HG03354 (cell line): ENCODE results near the gene PLSCR2.
"Not testable (repeated sequence)": the region's sequence is repeated elsewhere in the genome, so short reads cannot be mapped to it uniquely, and the experiment has no call there.

Experiments
- ATAC-seq: cut with Tn5 transposase; IDR thresholded peaks from one replicate; pipeline ENCODE4 v1.9.1; 2021; ENCODE audit warnings: mild to moderate bottlenecking; ENCODE audit not compliant: unreplicated experiment, poor library complexity, severe bottlenecking

Gene PLSCR2

DNA sequence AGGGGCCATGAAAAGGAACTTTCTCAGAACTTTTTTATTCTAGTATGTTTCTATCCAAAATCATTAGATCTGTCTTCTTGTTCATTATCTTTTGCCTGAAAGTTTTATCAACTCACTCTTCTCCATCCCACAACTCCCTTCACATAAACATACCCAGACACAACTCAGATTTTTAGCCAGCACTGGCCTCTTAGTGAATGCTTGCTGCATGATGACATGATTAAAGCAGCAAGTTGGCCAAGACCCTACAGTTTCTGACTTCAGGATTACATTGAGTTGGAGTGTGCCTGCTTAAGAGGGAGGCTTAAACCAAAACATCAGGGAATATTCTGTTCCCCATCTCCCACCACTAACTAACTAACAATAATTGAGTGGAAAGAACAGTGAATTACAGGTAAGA lies 38.1 kb downstream of the PLSCR2 start:
- no peak for ATAC-seq

- no peak for ATAC-seq
Observed at GRCh38 chr3:146425341-146425740, 44.0 kb downstream of the PLSCR2 start.

DNA sequence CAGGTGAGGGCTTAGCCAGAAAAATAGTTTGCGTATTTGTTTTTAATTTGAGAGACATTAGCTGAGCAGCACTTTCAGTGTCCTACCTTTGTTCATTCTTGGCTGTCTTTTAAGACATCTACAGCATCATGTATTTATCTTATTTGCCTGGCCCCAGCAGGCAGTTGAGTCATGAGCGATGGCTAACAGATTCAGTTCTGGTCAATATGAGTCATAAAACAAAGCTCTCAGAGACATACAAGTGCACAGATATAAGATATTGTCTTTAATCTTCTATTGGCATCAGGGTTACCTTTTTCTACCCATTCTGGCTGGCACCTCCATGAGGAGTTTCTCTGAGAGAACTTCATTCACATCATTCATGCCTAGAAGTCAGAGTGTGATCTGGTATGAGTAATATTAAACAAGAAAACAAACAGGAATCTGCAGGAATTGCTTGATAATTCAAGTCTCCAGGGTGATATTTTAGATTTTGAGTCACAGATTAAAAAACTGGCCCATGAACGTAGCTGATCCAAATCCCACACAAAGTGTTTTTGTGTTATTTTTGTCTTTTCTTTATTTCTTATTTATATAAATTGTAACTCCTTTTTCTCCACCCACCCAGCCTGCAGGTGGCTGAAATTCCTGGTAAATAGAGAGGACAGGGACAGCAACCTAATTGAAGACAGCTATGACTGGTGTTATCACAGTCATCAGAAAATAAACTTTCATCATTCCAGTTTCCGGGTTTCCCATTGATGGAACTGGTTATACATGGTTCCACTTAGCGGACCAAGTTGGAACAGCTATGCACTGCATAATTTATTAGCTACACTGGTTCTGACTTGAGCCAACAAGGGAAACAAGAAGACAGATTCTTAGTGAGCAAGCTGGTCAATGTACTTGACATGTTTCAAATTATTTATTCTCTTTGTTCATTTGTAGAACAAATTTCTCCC lies 47.3 kb downstream of the PLSCR2 start:
- ATAC-seq = no peak

GRCh38 chr3:146416366-146416765 lies 53.0 kb downstream of the PLSCR2 start:
- no peak for ATAC-seq

- ATAC-seq = no peak
Observed at GRCh38 chr3:146414010-146414409, 55.4 kb downstream of the PLSCR2 start.

- not testable (repeated sequence) for ATAC-seq
Observed at GRCh38 chr3:146412711-146413110, 56.6 kb downstream of the PLSCR2 start.

GRCh38 chr3:146407956-146408355 lies 61.4 kb downstream of the PLSCR2 start:
- ATAC-seq = no peak

GRCh38 chr3:146404436-146404835 lies 64.9 kb downstream of the PLSCR2 start:
- no peak for ATAC-seq

- no peak for ATAC-seq
Observed at GRCh38 chr3:146403792-146404191, 65.6 kb downstream of the PLSCR2 start.

GRCh38 chr3:146396792-146397191 lies 72.6 kb downstream of the PLSCR2 start:
- no peak for ATAC-seq

DNA sequence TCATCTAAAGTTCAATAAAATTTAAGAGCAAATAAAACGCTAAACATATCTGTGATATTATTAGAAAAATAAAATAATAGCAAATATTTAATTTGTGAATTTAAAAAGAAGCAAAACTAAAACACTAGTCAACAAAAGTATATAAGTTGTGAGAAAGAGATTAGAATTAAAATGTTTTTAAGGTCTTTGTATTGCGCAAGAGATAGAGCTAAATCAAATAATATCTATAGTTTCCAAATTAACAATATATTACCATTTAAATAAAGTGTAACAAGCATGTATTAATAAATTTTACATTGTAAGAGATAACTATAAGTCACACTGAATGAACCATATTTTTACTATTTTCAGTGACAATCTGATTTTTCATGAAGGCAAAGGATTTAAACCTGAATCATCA lies 74.2 kb downstream of the PLSCR2 start:
- no peak for ATAC-seq

- no peak for ATAC-seq
Observed at GRCh38 chr3:146390957-146391356, 78.4 kb downstream of the PLSCR2 start.

DNA sequence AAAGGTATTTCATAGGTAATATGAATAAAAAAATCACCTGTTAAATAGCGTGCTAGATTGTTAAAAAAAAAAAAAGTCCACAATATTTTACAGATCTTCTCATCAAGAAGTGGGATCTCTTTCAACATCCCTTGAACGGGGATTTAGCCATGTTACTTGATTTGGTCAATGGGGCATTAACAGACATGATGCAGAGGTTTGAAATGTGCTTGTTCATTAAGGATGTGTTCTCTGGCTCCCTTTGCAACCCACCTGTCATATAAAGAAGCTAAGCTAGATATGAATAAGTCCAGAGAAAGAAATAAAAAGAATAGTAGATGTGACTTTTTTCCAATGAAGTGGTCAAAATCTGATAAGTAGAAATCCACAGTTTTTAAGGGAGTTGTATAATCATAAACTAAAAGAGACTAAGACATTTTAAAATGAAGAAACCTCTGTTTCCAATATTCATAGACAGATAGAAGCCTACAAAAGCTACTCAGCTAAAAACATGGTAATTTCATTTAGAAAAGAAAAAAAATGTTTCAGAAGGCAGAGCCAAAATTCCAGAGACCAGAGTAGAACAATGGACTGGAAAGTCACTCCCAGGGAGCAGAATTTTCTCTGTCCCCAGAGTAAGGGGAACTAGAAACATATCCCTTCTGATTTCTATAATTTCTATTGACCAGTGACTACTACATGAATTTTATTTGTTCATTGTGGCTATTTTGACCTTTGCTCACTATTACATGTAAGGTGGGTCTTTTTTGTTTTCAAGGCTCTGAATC lies 79.2 kb downstream of the PLSCR2 start:
- ATAC-seq = no peak

DNA sequence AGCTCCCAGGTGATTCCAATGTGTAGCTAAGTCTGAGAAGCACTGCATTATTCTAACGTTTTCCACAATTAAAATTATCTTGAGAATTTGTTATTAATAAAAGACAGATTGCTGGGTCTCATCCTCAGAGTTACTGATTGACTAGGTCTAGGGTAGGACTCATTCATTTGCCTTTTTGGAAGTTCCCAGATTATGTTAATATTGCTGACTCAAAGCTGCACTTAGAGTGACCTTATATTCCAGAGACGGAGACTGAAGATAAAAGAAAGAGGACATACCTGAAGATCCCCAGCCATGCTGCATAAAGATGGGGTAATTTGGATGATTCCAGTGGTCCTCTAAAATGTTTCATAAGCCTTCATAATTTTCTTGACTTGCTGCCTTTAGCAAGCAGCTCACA lies 81.8 kb downstream of the PLSCR2 start:
- ATAC-seq = no peak

GRCh38 chr3:146386936-146387335 lies 82.4 kb downstream of the PLSCR2 start:
- no peak for ATAC-seq

- ATAC-seq = no peak
Observed at GRCh38 chr3:146384786-146385185, 84.6 kb downstream of the PLSCR2 start.
